HG03060 (cell line): ENCODE results near the gene ADARB2.

Experiments
- ATAC-seq: cut with Tn5 transposase; IDR thresholded peaks from one replicate; pipeline ENCODE4 v1.9.1; 2021; ENCODE audit warnings: low read depth, moderate number of reproducible peaks; ENCODE audit not compliant: unreplicated experiment

ADARB2 gene

GRCh38 chr10:1665021-1665661, 72.2 kb downstream of the ADARB2 start:
- ATAC-seq, result no peak

GRCh38 chr10:1664333-1664964, 72.9 kb downstream of the ADARB2 start:
- no peak for ATAC-seq

- ATAC-seq, result no peak
These were observed 74.1 kb downstream of the ADARB2 start for GRCh38 chr10:1663226-1663625.

- peak; percentile 19 for ATAC-seq
These were observed 74.8 kb downstream of the ADARB2 start for GRCh38 chr10:1662438-1663025.

GRCh38 chr10:1661859-1662437, 75.4 kb downstream of the ADARB2 start:
- ATAC-seq, result peak; percentile 82

GRCh38 chr10:1661416-1661815, 75.9 kb downstream of the ADARB2 start:
- ATAC-seq, result no peak

GRCh38 chr10:1660815-1661214, 76.5 kb downstream of the ADARB2 start:
- ATAC-seq, result no peak

GRCh38 chr10:1660386-1660785, 76.9 kb downstream of the ADARB2 start:
- no peak for ATAC-seq

GRCh38 chr10:1659221-1659791, 78.0 kb downstream of the ADARB2 start:
- ATAC-seq, result no peak

- ATAC-seq, result no peak
These were observed 78.7 kb downstream of the ADARB2 start for GRCh38 chr10:1658658-1659057.

GRCh38 chr10:1657479-1657878, 79.8 kb downstream of the ADARB2 start:
- no peak for ATAC-seq

GRCh38 chr10:1655367-1655766, 82.0 kb downstream of the ADARB2 start:
- no peak for ATAC-seq

- ATAC-seq, result no peak
These were observed 82.4 kb downstream of the ADARB2 start for GRCh38 chr10:1654811-1655356.

- no peak for ATAC-seq
These were observed 83.1 kb downstream of the ADARB2 start for GRCh38 chr10:1654247-1654646.

GRCh38 chr10:1653321-1653720, 84.0 kb downstream of the ADARB2 start:
- no peak for ATAC-seq

- no peak for ATAC-seq
These were observed 85.2 kb downstream of the ADARB2 start for GRCh38 chr10:1652151-1652550.

- no peak for ATAC-seq
These were observed 85.9 kb downstream of the ADARB2 start for GRCh38 chr10:1651270-1651966.

- ATAC-seq, result no peak
These were observed 86.6 kb downstream of the ADARB2 start for GRCh38 chr10:1650542-1651269.

- peak; percentile 90 for ATAC-seq
These were observed 88.7 kb downstream of the ADARB2 start for GRCh38 chr10:1648648-1649047.

- no peak for ATAC-seq
These were observed 91.0 kb downstream of the ADARB2 start for GRCh38 chr10:1646332-1646731.
